Measurements from ENCODE around the gene C11orf54. TPM values are rescaled to one million over a fixed set of nuclear protein-coding genes. Genes with fewer than 3 reads are reported as not detected.

The C11orf54 gene
- total RNA-seq, 1 donor from 2014 or later = 35.4 TPM

DNA sequence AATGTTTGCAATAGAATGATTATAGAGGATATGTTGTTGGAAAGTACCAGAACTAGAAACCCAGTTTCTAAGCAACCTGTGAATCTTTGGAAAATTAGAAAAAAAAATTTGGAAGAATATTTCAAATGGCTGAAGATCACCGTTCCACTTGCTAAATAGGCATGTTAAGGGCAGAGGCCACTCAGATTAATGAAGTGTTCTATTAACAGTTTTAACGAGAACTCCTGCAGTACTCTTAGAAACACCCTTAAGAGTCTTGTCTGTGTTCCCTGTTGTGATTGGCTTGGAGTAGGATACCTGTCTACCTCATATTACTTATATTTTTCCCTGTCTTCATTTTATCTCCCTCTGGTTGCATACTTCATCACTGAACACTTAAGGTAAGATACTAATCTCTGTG is 4.6 kb downstream of the C11orf54 start:
- intact Hi-C loops (cut with micrococcal nuclease) = no loop called here
- peaks cover 26% of the 10 kb centered on the region for H3K36me3 ChIP-seq
- H3K9me3 ChIP-seq (replicated peaks) = no peaks in the 10 kb centered on the region
- no peaks in the 10 kb centered on the region for H3K27me3 ChIP-seq (ENCODE audit: low read depth)
- peak overlapping the region; percentile 77 for H3K27ac ChIP-seq (replicated peaks)
- DNase-seq = no peak
- no peak for TF ChIP-seq CTCF (IDR thresholded peaks at IDR 0.05; ENCODE audit: borderline replicate concordance)
- H3K4me1 ChIP-seq = peaks cover 48% of the 10 kb centered on the region
- H3K4me3 ChIP-seq = no peak overlapping the region

- TF ChIP-seq CTCF (IDR thresholded peaks at IDR 0.05; ENCODE audit: borderline replicate concordance) = no peak
- no peaks in the 10 kb centered on the region for H3K9me3 ChIP-seq (replicated peaks)
- no peak for DNase-seq
- no peak overlapping the region for H3K27ac ChIP-seq (replicated peaks)
- H3K36me3 ChIP-seq = peaks cover 32% of the 10 kb centered on the region
- intact Hi-C loops (cut with micrococcal nuclease) = no loop called here
- peaks cover 43% of the 10 kb centered on the region for H3K4me1 ChIP-seq
- no peaks in the 10 kb centered on the region for H3K27me3 ChIP-seq (ENCODE audit: low read depth)
- H3K4me3 ChIP-seq = no peak overlapping the region
Observed at GRCh38 chr11:93747122-93747521, 5.7 kb downstream of the C11orf54 start.

DNA sequence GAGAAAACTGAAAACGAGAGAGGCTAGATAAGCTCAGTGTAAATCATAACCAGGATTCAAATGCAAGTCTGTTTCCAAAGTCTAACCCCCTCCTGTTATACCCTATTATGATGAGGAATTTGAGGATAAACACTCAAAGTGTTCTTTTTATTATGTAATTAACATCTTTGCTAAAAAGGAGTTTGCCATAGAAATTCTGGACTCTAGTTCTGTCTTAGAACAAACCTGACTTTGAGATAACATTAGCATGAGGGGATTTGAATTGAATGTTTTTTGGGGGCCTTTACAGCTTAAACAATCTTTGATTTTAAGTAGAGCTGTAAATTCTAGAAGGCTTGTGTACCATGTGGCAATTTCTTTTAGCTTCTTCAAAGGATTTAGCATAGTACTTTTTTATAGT is 9.5 kb downstream of the C11orf54 start:
- DNase-seq = no peak
- intact Hi-C loops (cut with micrococcal nuclease) = no loop called here
- TF ChIP-seq CTCF (IDR thresholded peaks at IDR 0.05; ENCODE audit: borderline replicate concordance) = no peak
- no peak overlapping the region for H3K27ac ChIP-seq (replicated peaks)
- H3K27me3 ChIP-seq (ENCODE audit: low read depth) = no peaks in the 10 kb centered on the region
- H3K9me3 ChIP-seq (replicated peaks) = no peaks in the 10 kb centered on the region
- H3K4me1 ChIP-seq = peaks cover 8% of the 10 kb centered on the region
- H3K36me3 ChIP-seq = peaks cover 61% of the 10 kb centered on the region
- H3K4me3 ChIP-seq = no peak overlapping the region

- peaks cover 83% of the 10 kb centered on the region for H3K36me3 ChIP-seq
- H3K4me3 ChIP-seq = no peak overlapping the region
- H3K9me3 ChIP-seq (replicated peaks) = no peaks in the 10 kb centered on the region
Observed at GRCh38 chr11:93753241-93753640, 11.8 kb downstream of the C11orf54 start.

DNA sequence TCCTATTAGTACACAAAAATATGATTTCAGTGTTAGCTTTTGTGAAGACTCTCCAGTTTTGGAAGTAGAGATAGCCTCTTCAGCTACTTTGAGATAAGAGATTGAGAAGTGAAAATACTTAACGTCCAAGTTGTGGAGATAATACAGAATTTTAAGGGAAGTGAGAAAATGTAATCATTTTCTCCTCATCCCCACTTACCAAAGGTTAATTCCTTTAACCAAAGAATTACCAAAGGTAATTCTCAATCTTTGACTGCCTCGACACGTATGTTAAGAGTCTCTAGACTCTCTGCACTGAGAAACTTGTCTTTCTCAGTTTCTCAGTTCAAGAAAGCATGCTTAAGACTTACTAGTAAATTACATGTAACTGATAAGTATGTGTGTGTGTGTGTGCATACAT is 15.3 kb downstream of the C11orf54 start:
- no peak overlapping the region for H3K27ac ChIP-seq (replicated peaks)
- no peaks in the 10 kb centered on the region for H3K27me3 ChIP-seq (ENCODE audit: low read depth)
- TF ChIP-seq CTCF (IDR thresholded peaks at IDR 0.05; ENCODE audit: borderline replicate concordance) = no peak
- intact Hi-C loops (cut with micrococcal nuclease) = no loop called here
- no peaks in the 10 kb centered on the region for H3K9me3 ChIP-seq (replicated peaks)
- peaks cover 100% of the 10 kb centered on the region for H3K36me3 ChIP-seq
- H3K4me1 ChIP-seq = no peaks in the 10 kb centered on the region
- no peak for DNase-seq
- no peak overlapping the region for H3K4me3 ChIP-seq

More at GRCh38 chr11:93753241-93753640, 11.8 kb downstream of the C11orf54 start:
- no peak for DNase-seq
- intact Hi-C loops (cut with micrococcal nuclease) = no loop called here
- H3K27ac ChIP-seq (replicated peaks) = no peak overlapping the region
- no peaks in the 10 kb centered on the region for H3K27me3 ChIP-seq (ENCODE audit: low read depth)
- H3K4me1 ChIP-seq = no peaks in the 10 kb centered on the region
- TF ChIP-seq CTCF (IDR thresholded peaks at IDR 0.05; ENCODE audit: borderline replicate concordance) = no peak

DNA sequence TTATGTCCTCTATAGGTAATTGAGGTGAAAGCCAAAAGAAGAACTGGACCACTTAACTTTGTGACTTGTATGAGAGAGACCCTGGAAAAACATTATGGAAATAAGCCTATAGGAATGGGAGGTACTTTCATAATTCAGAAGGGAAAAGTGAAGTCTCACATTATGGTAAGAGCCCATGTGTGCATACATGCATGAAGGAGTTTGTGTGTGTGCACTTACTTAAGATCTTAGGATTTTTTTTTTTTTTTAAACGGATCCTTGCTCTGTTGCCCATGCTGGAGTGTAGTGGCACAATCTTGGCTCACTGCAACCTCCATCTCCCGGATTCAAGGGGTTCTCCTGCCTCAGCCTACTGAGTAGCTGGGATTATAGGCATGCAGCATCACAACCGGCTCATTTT is 15.8 kb downstream of the C11orf54 start:
- intact Hi-C loops (cut with micrococcal nuclease) = no loop called here

More for the DNA sequence above, 15.8 kb downstream of the C11orf54 start:
- H3K27me3 ChIP-seq (ENCODE audit: low read depth) = no peaks in the 10 kb centered on the region
- H3K4me1 ChIP-seq = no peaks in the 10 kb centered on the region
- TF ChIP-seq CTCF (IDR thresholded peaks at IDR 0.05; ENCODE audit: borderline replicate concordance) = no peak
- H3K27ac ChIP-seq (replicated peaks) = no peak overlapping the region
- H3K4me3 ChIP-seq = no peak overlapping the region
- DNase-seq = no peak
- no peaks in the 10 kb centered on the region for H3K9me3 ChIP-seq (replicated peaks)
- peaks cover 99% of the 10 kb centered on the region for H3K36me3 ChIP-seq
